Tibial artery (tissue), 4 donors: ENCODE measurements around the gene SYNGR3.

Source experiments
- DNase-seq, 2 donors: peaks; one replicate each; pipeline ENCODE4 v3.0.0-alpha.2; 2019
- H3K27ac ChIP-seq, 2 donors: fragments of 200-600 bp; sonication (generic) in 1 of 2; 1 replicate in 1 of 2; 2 replicates in 1 of 2; pipeline ENCODE4 v1.5.1; 2018 to 2019; ENCODE audit warnings: mild to moderate bottlenecking in 1 of 2
- H3K27me3 ChIP-seq, 2 donors: fragments of 200-600 bp; sonication (generic) in 1 of 2; one replicate each; pipeline versions ENCODE4 v1.5.1 to v1.6.0; 2016 to 2019
- H3K36me3 ChIP-seq, 3 donors: fragments of 200-600 bp; sonication (generic) in 2 of 3; one replicate each; pipeline ENCODE4 v1.5.1; 2016 to 2019; ENCODE audit warnings: mild to moderate bottlenecking in 2 of 3
- H3K4me1 ChIP-seq, 4 donors: fragments of 200-600 bp; sonication (generic) in 2 of 4; 1 replicate in 3 of 4; 2 replicates in 1 of 4; pipeline ENCODE4 v1.5.1; 2016 to 2019
- H3K4me3 ChIP-seq, 2 donors: fragments of 200-600 bp; sonication (generic) in 1 of 2; 1 replicate in 1 of 2; 2 replicates in 1 of 2; pipeline ENCODE4 v1.5.1; 2018 to 2019; ENCODE audit warnings: mild to moderate bottlenecking in 2 of 2
- H3K9me3 ChIP-seq, 3 donors: fragments of 200-600 bp; sonication (generic) in 1 of 3; one replicate each; pipeline ENCODE4 v1.5.1; 2016 to 2019
- CTCF ChIP-seq, 2 experiments: fragments of 200-600 bp in 1 of 2; fragments of 450-650 bp in 1 of 2; IDR thresholded peaks; one replicate each; pipeline ENCODE4 v1.5.1; 2017 to 2019; ENCODE audit warnings: antibody characterized with exemption in 2 of 2, mild to moderate bottlenecking in 1 of 2, moderate library complexity in 1 of 2
- intact Hi-C: fragments of 100-400 bp; cut with DNase I; formaldehyde crosslinking; loops from one replicate; pipeline ENCODE4 v1.15.0; 2023; ENCODE audit warnings: low total_unique reads

Gene SYNGR3

GRCh38 chr16:2019518-2019920, 29.7 kb downstream of the SYNGR3 start, which contains the start of gene NPW:
TSS of gene NPW (plus strand) at chr16:2019785.
- no peak for TF ChIP-seq CTCF (IDR thresholded peaks at IDR 0.05)

GRCh38 chr16:2019921-2020831, 30.4 kb downstream of the SYNGR3 start:
- Histone ChIP-seq H3K9me3 (no peaks in the 10 kb centered on the region), H3K36me3 (no peaks in the 10 kb centered on the region), H3K27me3 (peaks cover 0 to 48% of the 10 kb centered on the region in 2 donors), H3K27ac (no peak overlapping the region), H3K4me1 (peaks cover 0 to 29% (median 27%) of the 10 kb centered on the region in 4 donors), H3K4me3 (no peak overlapping the region)
- intact Hi-C loops = loop anchor here (5.0 kb wide), 1 partner anchor 122 kb away; no protein-coding TSS in a partner anchor
- no peak for TF ChIP-seq CTCF (IDR thresholded peaks at IDR 0.05)
- DNase-seq = no peak

More at GRCh38 chr16:2019518-2019920, 29.7 kb downstream of the SYNGR3 start, which contains the start of gene NPW:
- no peak within 1 kb of the TSS for H3K4me3 ChIP-seq
- no peak for DNase-seq
- H3K27me3 ChIP-seq = peaks cover 0 to 48% of the 10 kb centered on the region in 2 donors
- peaks cover 0 to 29% (median 27%) of the 10 kb centered on the region in 4 donors for H3K4me1 ChIP-seq
- no peaks in the 10 kb centered on the region for H3K9me3 ChIP-seq
- H3K36me3 ChIP-seq = no peaks in the 10 kb centered on the region
- no peak within 1 kb of the TSS for H3K27ac ChIP-seq
- intact Hi-C loops = no loop called here

DNA sequence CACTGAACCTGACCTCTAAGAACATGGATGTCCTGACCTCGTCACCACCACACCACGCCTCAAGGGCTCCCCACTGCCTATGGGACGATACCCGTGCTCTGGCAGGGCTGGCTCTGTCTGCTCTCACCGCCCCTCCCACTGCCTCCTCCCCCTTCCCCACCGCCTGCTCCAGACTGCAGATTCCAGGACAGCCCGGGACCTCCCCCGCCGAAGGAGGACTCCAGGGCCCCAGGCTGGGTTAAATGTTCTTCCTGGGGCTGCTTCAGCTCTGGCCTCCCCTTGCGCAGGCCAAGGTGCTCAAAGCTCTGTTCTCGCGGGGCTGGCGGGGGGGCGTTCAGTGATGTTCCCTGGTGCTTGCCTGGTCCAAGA, 32.9 kb downstream of the SYNGR3 start:
- DNase-seq = no peak
- Histone ChIP-seq H3K9me3 (no peaks in the 10 kb centered on the region), H3K36me3 (no peaks in the 10 kb centered on the region), H3K27me3 (peaks cover 0 to 41% of the 10 kb centered on the region in 2 donors), H3K4me3 (peak overlapping the region; percentile 12 to 43), H3K4me1 (peaks cover 0 to 52% (median 43%) of the 10 kb centered on the region in 4 donors), H3K27ac (peak overlapping the region in 1 of 2 donors; percentile 67)
- intact Hi-C loops = loop anchor here (5.0 kb wide), 1 partner anchor 120 kb away; no protein-coding TSS in a partner anchor
- TF ChIP-seq CTCF (IDR thresholded peaks at IDR 0.05) = no peak

- peak overlapping the region; percentile 53 to 67 for H3K27ac ChIP-seq
- TF ChIP-seq CTCF (IDR thresholded peaks at IDR 0.05) = peak; percentile 96 to 98
- peak; percentile 88 to 94 for DNase-seq
- H3K9me3 ChIP-seq = no peaks in the 10 kb centered on the region
- H3K27me3 ChIP-seq = peaks cover 0 to 38% of the 10 kb centered on the region in 2 donors
- intact Hi-C loops = loop anchor here (5.0 kb wide), 1 partner anchor 119 kb away; no protein-coding TSS in a partner anchor
- H3K36me3 ChIP-seq = no peaks in the 10 kb centered on the region
- H3K4me1 ChIP-seq = peaks cover 0 to 59% (median 49%) of the 10 kb centered on the region in 4 donors
- peak overlapping the region; percentile 33 to 43 for H3K4me3 ChIP-seq
Measured at GRCh38 chr16:2023092-2024031, 33.6 kb downstream of the SYNGR3 start.

DNA sequence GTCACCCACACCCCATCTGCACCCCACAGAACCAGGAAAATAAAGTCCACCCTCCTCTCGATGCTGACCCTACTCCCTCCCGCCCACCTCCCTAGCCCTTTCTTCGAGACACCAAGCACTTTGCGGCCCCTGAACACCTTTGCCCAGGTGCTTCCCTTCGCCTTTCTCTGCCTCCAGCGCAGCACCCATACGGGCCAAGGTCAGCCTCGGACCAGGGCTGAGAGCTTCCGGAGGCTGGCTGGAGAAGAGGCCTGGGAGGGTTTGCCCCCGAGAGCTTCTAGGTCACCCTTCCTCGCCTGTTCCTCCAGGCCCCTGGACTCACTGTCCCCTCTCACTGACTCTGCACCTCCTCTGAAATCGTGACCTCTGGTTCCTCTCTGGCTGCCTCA, 34.3 kb downstream of the SYNGR3 start:
- Histone ChIP-seq H3K4me1 (peaks cover 0 to 65% (median 56%) of the 10 kb centered on the region in 4 donors), H3K9me3 (no peaks in the 10 kb centered on the region), H3K27me3 (peaks cover 0 to 33% of the 10 kb centered on the region in 2 donors), H3K36me3 (no peaks in the 10 kb centered on the region), H3K4me3 (no peak overlapping the region), H3K27ac (peak overlapping the region in 1 of 2 donors; percentile 67)
- TF ChIP-seq CTCF (IDR thresholded peaks at IDR 0.05) = no peak
- DNase-seq = no peak
- intact Hi-C loops = loop anchor here (5.0 kb wide), 1 partner anchor 118 kb away; no protein-coding TSS in a partner anchor
